HEK293 (cell line): Measurements from ENCODE around the gene UCKL1.

Experiments
- CTCF ChIA-PET: fragments of 350-600 bp; formaldehyde crosslinking; extraction: SDS; loops from one replicate; lab custom pipeline; 2021; ENCODE audit warnings: antibody characterized with exemption; lab: Yijun Ruan, JAX
- POLR2A ChIA-PET: fragments of 300-600 bp; formaldehyde crosslinking; extraction: SDS; loops from one replicate; lab custom pipeline; 2020; ENCODE audit warnings: antibody characterized with exemption, inconsistent platforms; lab: Yijun Ruan, JAX
- H3K27ac ChIP-seq: fragments of 200-500 bp; sonication (Bioruptor generic); 2 replicates; pipeline ENCODE4 v1.5.1; 2014; ENCODE audit warnings: low read depth, low read length, control low read depth, inconsistent platforms; ENCODE audit errors: extremely low read depth
- H3K36me3 ChIP-seq, 2 experiments: fragments of 200-500 bp in 1 of 2; sonication (Bioruptor generic) in 1 of 2; 1 replicate in 1 of 2; 2 replicates in 1 of 2; pipeline ENCODE4 v1.5.1; 2014 to 2017; ENCODE audit warnings: inconsistent platforms in 2 of 2, low read length in 2 of 2; ENCODE audit not compliant: control insufficient read depth in 2 of 2, insufficient read depth in 1 of 2
- H3K4me1 ChIP-seq: fragments of 200-500 bp; sonication (Bioruptor generic); 2 replicates; pipeline ENCODE4 v1.5.1; 2014; ENCODE audit warnings: mild to moderate bottlenecking, low read length, inconsistent platforms; ENCODE audit not compliant: control insufficient read depth, insufficient read depth
- H3K4me3 ChIP-seq: 2 replicates; pipeline ENCODE4 v1.5.1; 2011; ENCODE audit warnings: low read depth, mild to moderate bottlenecking, control low read depth, low read length, moderate library complexity
- H3K9me3 ChIP-seq: fragments of 200-500 bp; sonication (Bioruptor generic); 2 replicates; pipeline ENCODE4 v1.5.1; 2014; ENCODE audit warnings: low read depth, low read length, inconsistent platforms; ENCODE audit not compliant: control insufficient read depth, insufficient read depth
- GFI1B ChIP-seq: fragments of 450-650 bp; formaldehyde crosslinking; IDR thresholded peaks from 2 replicates; pipeline ENCODE4 v1.5.1; 2016; ENCODE audit warnings: missing biosample characterization, missing genetic modification characterization
- ZBTB17 ChIP-seq: fragments of 450-650 bp; formaldehyde crosslinking; IDR thresholded peaks from 2 replicates; pipeline ENCODE4 v1.5.1; 2016; ENCODE audit warnings: missing biosample characterization, missing genetic modification characterization
- ZBTB21 ChIP-seq: fragments of 450-650 bp; formaldehyde crosslinking; IDR thresholded peaks from 2 replicates; pipeline ENCODE4 v1.5.1; 2017; ENCODE audit warnings: missing biosample characterization, missing genetic modification characterization
- ZFP41 ChIP-seq: fragments of 450-650 bp; formaldehyde crosslinking; IDR thresholded peaks from 2 replicates; pipeline ENCODE4 v1.5.1; 2016; ENCODE audit warnings: missing biosample characterization, missing genetic modification characterization, borderline replicate concordance
- ZNF10 ChIP-seq: fragments of 450-650 bp; formaldehyde crosslinking; IDR thresholded peaks from 2 replicates; pipeline ENCODE4 v1.5.1; 2017; ENCODE audit warnings: missing biosample characterization, missing genetic modification characterization
- ZNF114 ChIP-seq: fragments of 450-650 bp; formaldehyde crosslinking; IDR thresholded peaks from 2 replicates; pipeline ENCODE4 v1.5.0; 2017; ENCODE audit warnings: missing biosample characterization, missing genetic modification characterization
- ZNF138 ChIP-seq: fragments of 450-650 bp; formaldehyde crosslinking; IDR thresholded peaks from 2 replicates; pipeline ENCODE4 v1.5.1; 2016; ENCODE audit warnings: missing biosample characterization, missing genetic modification characterization, borderline replicate concordance
- ZNF157 ChIP-seq: fragments of 450-650 bp; formaldehyde crosslinking; IDR thresholded peaks from 2 replicates; pipeline ENCODE4 v1.5.1; 2016; ENCODE audit warnings: missing biosample characterization, missing genetic modification characterization
- ZNF214 ChIP-seq: fragments of 450-650 bp; formaldehyde crosslinking; IDR thresholded peaks from 2 replicates; pipeline ENCODE4 v1.5.1; 2017; ENCODE audit warnings: missing biosample characterization, mild to moderate bottlenecking, missing genetic modification characterization, borderline replicate concordance
- ZNF324 ChIP-seq: fragments of 450-650 bp; formaldehyde crosslinking; IDR thresholded peaks from 2 replicates; pipeline ENCODE4 v1.5.1; 2016; ENCODE audit warnings: missing biosample characterization, missing genetic modification characterization
- ZNF48 ChIP-seq: fragments of 450-650 bp; formaldehyde crosslinking; IDR thresholded peaks from 2 replicates; pipeline ENCODE4 v1.5.1; 2016; ENCODE audit warnings: missing biosample characterization, missing genetic modification characterization
- ZNF558 ChIP-seq: fragments of 450-650 bp; formaldehyde crosslinking; IDR thresholded peaks from 2 replicates; pipeline ENCODE4 v1.5.1; 2016; ENCODE audit warnings: missing biosample characterization, missing genetic modification characterization
- ZNF560 ChIP-seq: fragments of 450-650 bp; formaldehyde crosslinking; IDR thresholded peaks from 2 replicates; pipeline ENCODE4 v1.5.1; 2017; ENCODE audit warnings: missing biosample characterization, missing genetic modification characterization, borderline replicate concordance
- ZNF600 ChIP-seq: fragments of 450-650 bp; formaldehyde crosslinking; IDR thresholded peaks from 2 replicates; pipeline ENCODE4 v1.5.1; 2016; ENCODE audit warnings: missing biosample characterization, missing genetic modification characterization
- ZNF707 ChIP-seq: fragments of 450-650 bp; formaldehyde crosslinking; IDR thresholded peaks from 2 replicates; pipeline ENCODE4 v1.5.1; 2016; ENCODE audit warnings: missing biosample characterization, missing genetic modification characterization
- TF ChIP-seq, protein P1 (sequence below): fragments of 450-650 bp; formaldehyde crosslinking; IDR thresholded peaks from 2 replicates; pipeline ENCODE4 v1.5.1; 2016; ENCODE audit warnings: missing biosample characterization, missing genetic modification characterization, borderline replicate concordance
- TF ChIP-seq, protein P2 (sequence below): fragments of 450-650 bp; formaldehyde crosslinking; IDR thresholded peaks from 2 replicates; pipeline ENCODE4 v1.5.1; 2016; ENCODE audit warnings: missing biosample characterization, missing genetic modification characterization
- TF ChIP-seq, protein P3 (sequence below): fragments of 450-650 bp; formaldehyde crosslinking; IDR thresholded peaks from 2 replicates; pipeline ENCODE4 v1.5.1; 2016; ENCODE audit warnings: missing biosample characterization, missing genetic modification characterization

UCKL1 gene

DNA sequence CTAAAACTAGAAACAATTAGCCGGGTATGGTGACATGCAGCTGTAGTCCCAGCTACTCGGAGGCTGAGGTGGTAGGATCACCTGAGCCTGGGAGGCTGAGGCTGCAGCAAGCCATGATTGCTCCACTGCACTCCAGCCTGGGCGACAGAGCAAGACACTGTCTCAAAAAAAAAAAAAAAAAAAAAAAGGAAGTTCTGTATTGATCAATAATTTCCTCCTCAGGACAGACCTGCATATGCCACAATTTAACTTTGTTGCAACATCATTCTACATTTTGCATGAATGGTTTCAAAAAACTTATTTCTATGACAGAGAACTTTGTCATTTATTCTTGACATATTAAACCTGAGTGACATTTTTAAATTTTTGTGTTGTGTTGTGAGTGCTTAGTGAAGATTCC, 55.8 kb downstream of the UCKL1 start:
- Histone ChIP-seq H3K36me3 (peaks cover 0 to 14% of the 10 kb centered on the region in 2 experiments; a peak in 2 of 3 replicates), H3K9me3 (no peaks in the 10 kb centered on the region), H3K4me3 (no peak overlapping the region), H3K4me1 (peaks cover 12% of the 10 kb centered on the region), H3K27ac (no peak overlapping the region)
- ChIA-PET POLR2A (interaction anchor here (1.3 kb wide), 1 partner anchor 35 kb away, joined by 5 read pairs; the partner anchor contains the start of gene TPD52L2), CTCF (interaction anchor here (0.5 kb wide), 1 partner anchor 137 kb away, joined by 3 read pairs; no protein-coding TSS in a partner anchor)
- TF ChIP-seq, protein P1, sequence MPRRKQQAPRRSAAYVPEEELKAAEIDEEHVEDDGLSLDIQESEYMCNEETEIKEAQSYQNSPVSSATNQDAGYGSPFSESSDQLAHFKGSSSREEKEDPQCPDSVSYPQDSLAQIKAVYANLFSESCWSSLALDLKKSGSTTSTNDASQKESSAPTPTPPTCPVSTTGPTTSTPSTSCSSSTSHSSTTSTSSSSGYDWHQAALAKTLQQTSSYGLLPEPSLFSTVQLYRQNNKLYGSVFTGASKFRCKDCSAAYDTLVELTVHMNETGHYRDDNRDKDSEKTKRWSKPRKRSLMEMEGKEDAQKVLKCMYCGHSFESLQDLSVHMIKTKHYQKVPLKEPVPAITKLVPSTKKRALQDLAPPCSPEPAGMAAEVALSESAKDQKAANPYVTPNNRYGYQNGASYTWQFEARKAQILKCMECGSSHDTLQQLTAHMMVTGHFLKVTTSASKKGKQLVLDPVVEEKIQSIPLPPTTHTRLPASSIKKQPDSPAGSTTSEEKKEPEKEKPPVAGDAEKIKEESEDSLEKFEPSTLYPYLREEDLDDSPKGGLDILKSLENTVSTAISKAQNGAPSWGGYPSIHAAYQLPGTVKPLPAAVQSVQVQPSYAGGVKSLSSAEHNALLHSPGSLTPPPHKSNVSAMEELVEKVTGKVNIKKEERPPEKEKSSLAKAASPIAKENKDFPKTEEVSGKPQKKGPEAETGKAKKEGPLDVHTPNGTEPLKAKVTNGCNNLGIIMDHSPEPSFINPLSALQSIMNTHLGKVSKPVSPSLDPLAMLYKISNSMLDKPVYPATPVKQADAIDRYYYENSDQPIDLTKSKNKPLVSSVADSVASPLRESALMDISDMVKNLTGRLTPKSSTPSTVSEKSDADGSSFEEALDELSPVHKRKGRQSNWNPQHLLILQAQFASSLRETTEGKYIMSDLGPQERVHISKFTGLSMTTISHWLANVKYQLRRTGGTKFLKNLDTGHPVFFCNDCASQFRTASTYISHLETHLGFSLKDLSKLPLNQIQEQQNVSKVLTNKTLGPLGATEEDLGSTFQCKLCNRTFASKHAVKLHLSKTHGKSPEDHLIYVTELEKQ (tag by site-specific recombination), result no peak
- TF ChIP-seq ZNF48 (tag by site-specific recombination) (no peak), ZNF558 (no peak), ZNF114 (tag by site-specific recombination) (no peak), GFI1B (tag by site-specific recombination) (no peak), ZFP41 (no peak), ZNF707 (tag by site-specific recombination) (no peak), ZNF138 (tag by site-specific recombination) (no peak), ZNF324 (tag by site-specific recombination) (no peak), ZNF157 (tag by site-specific recombination) (no peak)
- TF ChIP-seq, protein P2, sequence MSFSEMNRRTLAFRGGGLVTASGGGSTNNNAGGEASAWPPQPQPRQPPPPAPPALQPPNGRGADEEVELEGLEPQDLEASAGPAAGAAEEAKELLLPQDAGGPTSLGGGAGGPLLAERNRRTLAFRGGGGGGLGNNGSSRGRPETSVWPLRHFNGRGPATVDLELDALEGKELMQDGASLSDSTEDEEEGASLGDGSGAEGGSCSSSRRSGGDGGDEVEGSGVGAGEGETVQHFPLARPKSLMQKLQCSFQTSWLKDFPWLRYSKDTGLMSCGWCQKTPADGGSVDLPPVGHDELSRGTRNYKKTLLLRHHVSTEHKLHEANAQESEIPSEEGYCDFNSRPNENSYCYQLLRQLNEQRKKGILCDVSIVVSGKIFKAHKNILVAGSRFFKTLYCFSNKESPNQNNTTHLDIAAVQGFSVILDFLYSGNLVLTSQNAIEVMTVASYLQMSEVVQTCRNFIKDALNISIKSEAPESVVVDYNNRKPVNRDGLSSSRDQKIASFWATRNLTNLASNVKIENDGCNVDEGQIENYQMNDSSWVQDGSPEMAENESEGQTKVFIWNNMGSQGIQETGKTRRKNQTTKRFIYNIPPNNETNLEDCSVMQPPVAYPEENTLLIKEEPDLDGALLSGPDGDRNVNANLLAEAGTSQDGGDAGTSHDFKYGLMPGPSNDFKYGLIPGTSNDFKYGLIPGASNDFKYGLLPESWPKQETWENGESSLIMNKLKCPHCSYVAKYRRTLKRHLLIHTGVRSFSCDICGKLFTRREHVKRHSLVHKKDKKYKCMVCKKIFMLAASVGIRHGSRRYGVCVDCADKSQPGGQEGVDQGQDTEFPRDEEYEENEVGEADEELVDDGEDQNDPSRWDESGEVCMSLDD, result no peak

GRCh38 chr20:63898882-63899558, 57.2 kb downstream of the UCKL1 start:
- CTCF ChIA-PET, result no interaction called here
- Histone ChIP-seq H3K4me3 (no peak overlapping the region), H3K4me1 (peaks cover 12% of the 10 kb centered on the region), H3K36me3 (peaks cover 0 to 14% of the 10 kb centered on the region in 2 experiments; a peak in 1 of 3 replicates), H3K27ac (no peak overlapping the region), H3K9me3 (no peaks in the 10 kb centered on the region)
- no peak for TF ChIP-seq ZNF214 (tag by site-specific recombination)
- 0 out of 2 replicates have a peak, but pooled peaks have one; percentile 24 for TF ChIP-seq ZNF10 (tag by site-specific recombination)
- TF ChIP-seq ZBTB21, result no peak
- no peak for TF ChIP-seq ZNF560 (tag by site-specific recombination)
- peak; percentile 78 for TF ChIP-seq ZBTB17 (tag by site-specific recombination)
- TF ChIP-seq ZNF600 (tag by site-specific recombination), result peak; percentile 47; the same call in 1 of the 2 replicates
- TF ChIP-seq, protein P3, sequence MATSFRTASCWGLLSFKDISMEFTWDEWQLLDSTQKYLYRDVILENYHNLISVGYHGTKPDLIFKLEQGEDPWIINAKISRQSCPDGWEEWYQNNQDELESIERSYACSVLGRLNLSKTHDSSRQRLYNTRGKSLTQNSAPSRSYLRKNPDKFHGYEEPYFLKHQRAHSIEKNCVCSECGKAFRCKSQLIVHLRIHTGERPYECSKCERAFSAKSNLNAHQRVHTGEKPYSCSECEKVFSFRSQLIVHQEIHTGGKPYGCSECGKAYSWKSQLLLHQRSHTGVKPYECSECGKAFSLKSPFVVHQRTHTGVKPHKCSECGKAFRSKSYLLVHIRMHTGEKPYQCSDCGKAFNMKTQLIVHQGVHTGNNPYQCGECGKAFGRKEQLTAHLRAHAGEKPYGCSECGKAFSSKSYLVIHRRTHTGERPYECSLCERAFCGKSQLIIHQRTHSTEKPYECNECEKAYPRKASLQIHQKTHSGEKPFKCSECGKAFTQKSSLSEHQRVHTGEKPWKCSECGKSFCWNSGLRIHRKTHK (tag by site-specific recombination), result no peak
- POLR2A ChIA-PET, result no interaction called here
